ENCODE measurements around the gene TLE1.

TLE1 gene

DNA sequence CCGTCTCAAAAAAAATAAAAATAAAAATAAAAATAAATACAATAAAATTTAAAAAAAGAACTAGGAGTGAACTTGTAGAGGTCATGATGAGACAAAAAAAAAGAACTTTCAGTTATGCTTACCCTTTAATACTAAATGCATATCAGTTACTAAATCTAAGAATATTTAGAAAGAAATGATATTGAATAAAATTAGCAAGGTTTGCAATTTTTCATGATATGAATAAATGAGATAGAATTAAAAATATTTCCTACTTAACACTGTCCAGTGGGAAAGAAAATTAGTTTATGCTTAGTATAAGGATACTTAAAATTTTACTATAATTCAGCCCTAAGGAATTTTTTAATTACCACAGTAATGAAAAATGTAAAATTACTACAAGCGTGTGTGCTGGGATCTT, 132.4 kb downstream of the TLE1 start:
- H3K27ac ChIP-seq (ENCODE audit: insufficient read depth, low read depth, low read length, poor library complexity, severe bottlenecking), result no peak overlapping the region
- H3K27me3 ChIP-seq (ENCODE audit: control insufficient read depth, insufficient read depth, low read length, poor library complexity, severe bottlenecking), result no peaks in the 10 kb centered on the region
- H3K4me3 ChIP-seq (ENCODE audit: insufficient read depth, low read depth, low read length), result no peak overlapping the region
- H3K9me3 ChIP-seq (ENCODE audit: control insufficient read depth, low read length), result no peaks in the 10 kb centered on the region
- peaks cover 7% of the 10 kb centered on the region for H3K4me1 ChIP-seq (ENCODE audit: control insufficient read depth, insufficient read depth, low read length)
- WGBS, 2 experiments, result 100% methylated on average over 1 of the region's 2 CpGs
- H3K36me3 ChIP-seq (ENCODE audit: control insufficient read depth, insufficient read depth, low read length), result no peaks in the 10 kb centered on the region

DNA sequence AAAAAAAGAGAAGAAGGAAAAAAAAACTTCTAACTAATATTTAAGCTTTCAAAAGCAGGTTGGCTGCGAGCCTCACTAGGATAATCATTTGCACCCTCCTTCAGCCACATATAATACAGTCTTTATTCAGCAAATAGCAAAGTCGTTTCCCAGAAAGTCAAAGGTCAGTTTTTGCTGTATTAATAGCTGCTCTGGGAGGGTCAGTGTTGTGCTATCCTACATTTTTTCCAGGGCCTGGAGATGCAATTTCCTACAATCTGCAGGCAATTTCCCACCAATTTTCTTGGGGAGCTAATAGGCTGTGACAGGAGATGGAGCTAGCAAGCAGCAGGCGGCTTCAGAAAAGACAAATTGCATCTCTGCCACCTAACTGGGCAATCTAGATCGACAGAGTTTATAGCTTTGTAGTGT, 136.8 kb downstream of the TLE1 start:
- Histone ChIP-seq H3K27me3 (ENCODE audit: control insufficient read depth, insufficient read depth, low read length, poor library complexity, severe bottlenecking) (no peaks in the 10 kb centered on the region), H3K9me3 (ENCODE audit: control insufficient read depth, low read length) (no peaks in the 10 kb centered on the region), H3K36me3 (ENCODE audit: control insufficient read depth, insufficient read depth, low read length) (no peaks in the 10 kb centered on the region), H3K27ac (ENCODE audit: insufficient read depth, low read depth, low read length, poor library complexity, severe bottlenecking) (no peak overlapping the region), H3K4me3 (ENCODE audit: insufficient read depth, low read depth, low read length) (no peak overlapping the region), H3K4me1 (ENCODE audit: control insufficient read depth, insufficient read depth, low read length) (peaks cover 3% of the 10 kb centered on the region)
- 81 to 82% methylated on average over 4 of the region's 4 CpGs for WGBS, 2 experiments

DNA sequence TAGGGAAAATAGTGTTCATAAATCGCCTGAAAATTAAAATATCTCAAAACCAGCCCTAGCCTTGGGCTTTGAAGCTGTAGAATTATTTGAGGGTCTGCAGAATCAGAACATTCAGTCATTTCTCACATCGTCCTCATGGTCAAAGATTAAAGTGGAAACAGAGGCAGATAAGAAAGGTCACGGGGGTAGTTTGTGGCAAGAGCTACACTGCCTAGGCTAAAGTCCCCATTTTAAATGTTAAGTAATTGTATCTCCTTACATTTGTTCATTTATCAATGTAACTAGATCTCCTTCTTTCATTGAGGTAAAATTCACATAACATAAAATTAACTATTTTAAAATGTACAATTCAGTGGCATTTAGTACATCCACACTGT, 139.2 kb downstream of the TLE1 start:
- peaks cover 3% of the 10 kb centered on the region for H3K4me1 ChIP-seq (ENCODE audit: control insufficient read depth, insufficient read depth, low read length)
- H3K4me3 ChIP-seq (ENCODE audit: insufficient read depth, low read depth, low read length), result no peak overlapping the region
- no peaks in the 10 kb centered on the region for H3K9me3 ChIP-seq (ENCODE audit: control insufficient read depth, low read length)
- no peak overlapping the region for H3K27ac ChIP-seq (ENCODE audit: insufficient read depth, low read depth, low read length, poor library complexity, severe bottlenecking)
- H3K36me3 ChIP-seq (ENCODE audit: control insufficient read depth, insufficient read depth, low read length), result no peaks in the 10 kb centered on the region
- H3K27me3 ChIP-seq (ENCODE audit: control insufficient read depth, insufficient read depth, low read length, poor library complexity, severe bottlenecking), result no peaks in the 10 kb centered on the region
- WGBS, 2 experiments, result 67 to 82% methylated on average over 2 to 3 of the region's 3 CpGs

DNA sequence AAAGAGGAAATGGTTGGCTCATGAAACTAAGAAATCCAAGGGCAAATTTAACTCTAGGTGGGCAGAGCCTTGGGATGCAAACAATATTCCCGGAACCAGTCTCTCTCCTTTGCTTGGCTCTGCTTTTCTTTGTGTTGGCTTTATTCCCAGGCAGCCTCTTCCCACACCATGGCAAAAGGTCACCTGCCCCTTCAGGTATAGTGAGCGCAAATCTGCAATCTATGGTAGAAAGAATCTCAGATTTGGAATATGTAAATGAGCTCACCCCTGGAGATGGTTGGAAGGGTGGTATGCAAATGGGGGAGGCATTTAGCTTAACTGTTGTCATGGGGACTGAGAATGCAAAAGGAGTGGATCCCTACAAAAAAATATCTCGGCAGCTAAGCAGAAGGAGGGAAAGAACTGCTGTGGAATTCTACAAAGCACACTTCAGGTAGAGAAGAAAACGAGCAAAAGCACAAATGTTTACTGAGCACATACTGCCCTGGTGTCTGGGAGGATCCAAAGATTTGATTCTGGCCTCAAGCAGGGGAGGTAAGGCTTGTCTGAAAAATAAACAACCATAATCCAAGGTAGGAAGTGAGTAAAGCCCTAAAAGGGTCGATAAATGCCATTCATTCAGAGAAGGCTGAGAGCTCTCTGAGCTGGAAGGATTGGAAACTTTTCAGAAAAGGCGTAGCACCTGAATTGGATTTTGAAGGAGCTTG, 139.7 kb downstream of the TLE1 start:
- H3K27ac ChIP-seq (ENCODE audit: insufficient read depth, low read depth, low read length, poor library complexity, severe bottlenecking), result no peak overlapping the region
- H3K27me3 ChIP-seq (ENCODE audit: control insufficient read depth, insufficient read depth, low read length, poor library complexity, severe bottlenecking), result no peaks in the 10 kb centered on the region
- H3K4me1 ChIP-seq (ENCODE audit: control insufficient read depth, insufficient read depth, low read length), result peaks cover 3% of the 10 kb centered on the region
- H3K9me3 ChIP-seq (ENCODE audit: control insufficient read depth, low read length), result no peaks in the 10 kb centered on the region
- WGBS, 2 experiments, result 52 to 59% methylated on average over 6 of the region's 6 CpGs
- no peak overlapping the region for H3K4me3 ChIP-seq (ENCODE audit: insufficient read depth, low read depth, low read length)
- H3K36me3 ChIP-seq (ENCODE audit: control insufficient read depth, insufficient read depth, low read length), result no peaks in the 10 kb centered on the region

DNA sequence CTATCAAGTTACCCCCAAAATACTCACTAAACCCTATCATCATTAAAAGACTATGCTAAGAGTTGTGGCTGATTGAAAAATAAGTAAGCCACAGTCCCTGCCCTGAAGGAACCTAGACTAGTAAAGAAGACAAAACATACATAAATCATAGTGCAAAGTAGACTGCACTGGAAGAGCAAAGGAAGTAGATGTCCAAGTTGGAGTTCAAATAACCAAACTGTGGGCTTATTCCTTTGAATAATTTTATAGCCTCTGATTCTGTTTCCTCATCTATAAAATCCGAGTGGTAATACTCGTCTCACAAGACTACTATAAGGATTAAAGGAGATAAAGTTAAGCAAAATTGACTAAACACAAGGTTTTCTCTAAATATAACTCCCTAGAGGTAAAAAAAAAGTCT, 140.4 kb downstream of the TLE1 start:
- Histone ChIP-seq H3K4me3 (ENCODE audit: insufficient read depth, low read depth, low read length) (no peak overlapping the region), H3K9me3 (ENCODE audit: control insufficient read depth, low read length) (no peaks in the 10 kb centered on the region), H3K4me1 (ENCODE audit: control insufficient read depth, insufficient read depth, low read length) (peaks cover 3% of the 10 kb centered on the region), H3K27me3 (ENCODE audit: control insufficient read depth, insufficient read depth, low read length, poor library complexity, severe bottlenecking) (no peaks in the 10 kb centered on the region), H3K36me3 (ENCODE audit: control insufficient read depth, insufficient read depth, low read length) (no peaks in the 10 kb centered on the region), H3K27ac (ENCODE audit: insufficient read depth, low read depth, low read length, poor library complexity, severe bottlenecking) (no peak overlapping the region)
- 100% methylated on average over 2 of the region's 2 CpGs; no CpG with 5 or more reads in 1 of the 2 experiments for WGBS, 2 experiments

DNA sequence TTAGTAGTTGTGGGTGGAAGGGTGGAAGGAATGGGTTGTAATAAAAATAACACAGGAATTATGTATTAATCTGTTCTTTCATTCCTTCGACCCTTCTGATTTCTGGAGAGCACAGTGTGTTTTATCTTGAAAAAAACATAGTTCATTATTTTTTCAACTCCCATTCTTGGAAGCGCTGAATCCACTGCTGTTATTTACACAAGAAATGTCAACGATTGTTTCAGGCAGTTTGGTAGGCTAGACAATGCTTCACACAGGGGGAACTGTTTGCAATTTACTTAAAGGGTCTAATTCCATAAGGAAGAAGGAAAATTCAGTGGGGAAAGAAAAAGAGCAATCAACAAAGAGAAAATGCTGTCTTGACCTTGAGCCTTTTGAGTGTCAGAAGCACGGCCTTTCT, 142.9 kb downstream of the TLE1 start:
- H3K27ac ChIP-seq (ENCODE audit: insufficient read depth, low read depth, low read length, poor library complexity, severe bottlenecking), result no peak overlapping the region
- no peak overlapping the region for H3K4me3 ChIP-seq (ENCODE audit: insufficient read depth, low read depth, low read length)
- no peaks in the 10 kb centered on the region for H3K27me3 ChIP-seq (ENCODE audit: control insufficient read depth, insufficient read depth, low read length, poor library complexity, severe bottlenecking)
- no peaks in the 10 kb centered on the region for H3K9me3 ChIP-seq (ENCODE audit: control insufficient read depth, low read length)
- WGBS, 2 experiments, result 51 to 59% methylated on average over 4 of the region's 4 CpGs
- no peaks in the 10 kb centered on the region for H3K36me3 ChIP-seq (ENCODE audit: control insufficient read depth, insufficient read depth, low read length)
- H3K4me1 ChIP-seq (ENCODE audit: control insufficient read depth, insufficient read depth, low read length), result peaks cover 3% of the 10 kb centered on the region

DNA sequence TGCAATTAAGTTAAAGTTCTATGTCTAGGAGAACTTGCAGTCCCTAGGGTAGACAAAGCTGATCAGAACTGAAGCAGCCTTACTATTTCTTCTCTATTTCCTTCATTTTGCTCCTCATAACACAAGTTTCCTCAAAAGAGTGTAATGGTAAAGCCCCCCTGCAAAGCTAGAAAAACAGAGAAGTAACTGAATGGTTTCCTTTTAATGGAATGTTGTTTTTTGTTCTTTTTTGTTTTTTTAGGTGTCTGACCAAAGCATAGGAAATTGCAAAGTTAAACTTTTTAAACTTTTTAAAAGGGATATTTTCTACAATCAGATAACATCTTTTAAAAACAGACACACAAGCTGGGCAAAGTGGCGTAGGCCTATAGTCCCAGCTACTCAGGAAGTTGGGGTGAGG, 145.7 kb downstream of the TLE1 start:
- no peaks in the 10 kb centered on the region for H3K4me1 ChIP-seq (ENCODE audit: control insufficient read depth, insufficient read depth, low read length)
- H3K27me3 ChIP-seq (ENCODE audit: control insufficient read depth, insufficient read depth, low read length, poor library complexity, severe bottlenecking), result no peaks in the 10 kb centered on the region
- H3K27ac ChIP-seq (ENCODE audit: insufficient read depth, low read depth, low read length, poor library complexity, severe bottlenecking), result no peak overlapping the region
- no peak overlapping the region for H3K4me3 ChIP-seq (ENCODE audit: insufficient read depth, low read depth, low read length)
- 92 to 100% methylated on average over 1 of the region's 1 CpG for WGBS, 2 experiments
- no peaks in the 10 kb centered on the region for H3K36me3 ChIP-seq (ENCODE audit: control insufficient read depth, insufficient read depth, low read length)
- H3K9me3 ChIP-seq (ENCODE audit: control insufficient read depth, low read length), result no peaks in the 10 kb centered on the region

DNA sequence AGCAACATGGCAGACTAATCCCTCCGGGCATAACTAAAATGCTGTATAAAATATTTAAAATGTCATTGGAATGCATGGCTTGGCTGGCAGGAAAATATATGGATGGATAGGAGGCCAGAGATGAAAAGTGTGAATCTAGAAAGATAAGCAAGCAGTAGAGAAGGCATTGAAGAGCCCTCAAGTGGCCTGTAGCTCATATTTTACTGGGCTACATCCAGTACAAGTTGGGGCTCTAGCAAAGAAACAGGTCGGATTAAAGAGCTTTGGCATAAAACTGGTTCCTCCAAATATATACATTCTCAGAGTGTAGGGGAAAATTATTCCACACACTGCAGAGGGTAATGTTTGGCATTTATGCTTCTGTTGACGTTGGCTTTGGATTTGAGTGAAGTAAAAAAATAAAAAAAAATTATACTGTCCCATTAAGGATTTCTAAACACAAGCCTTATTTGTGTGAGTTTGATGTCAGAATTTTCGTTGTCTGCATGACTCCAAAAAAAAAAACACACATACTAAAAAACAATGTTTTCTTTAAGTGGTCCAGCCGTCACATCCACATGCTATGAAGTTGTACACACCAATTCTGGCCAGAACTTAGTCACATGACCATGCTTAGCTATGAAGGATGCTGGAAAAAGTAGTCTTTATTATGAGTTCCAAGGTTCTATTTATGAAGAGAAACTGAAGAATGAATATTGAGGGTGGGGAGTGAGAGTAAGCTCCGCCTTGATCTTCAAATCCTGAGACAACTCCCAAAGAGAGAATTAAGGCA, 147.0 kb downstream of the TLE1 start:
- H3K27me3 ChIP-seq (ENCODE audit: control insufficient read depth, insufficient read depth, low read length, poor library complexity, severe bottlenecking), result peaks cover 5% of the 10 kb centered on the region
- no peak overlapping the region for H3K4me3 ChIP-seq (ENCODE audit: insufficient read depth, low read depth, low read length)
- no peaks in the 10 kb centered on the region for H3K9me3 ChIP-seq (ENCODE audit: control insufficient read depth, low read length)
- no peak overlapping the region for H3K27ac ChIP-seq (ENCODE audit: insufficient read depth, low read depth, low read length, poor library complexity, severe bottlenecking)
- H3K36me3 ChIP-seq (ENCODE audit: control insufficient read depth, insufficient read depth, low read length), result no peaks in the 10 kb centered on the region
- no peaks in the 10 kb centered on the region for H3K4me1 ChIP-seq (ENCODE audit: control insufficient read depth, insufficient read depth, low read length)
- WGBS, 2 experiments, result 94 to 97% methylated on average over 4 to 5 of the region's 6 CpGs

DNA sequence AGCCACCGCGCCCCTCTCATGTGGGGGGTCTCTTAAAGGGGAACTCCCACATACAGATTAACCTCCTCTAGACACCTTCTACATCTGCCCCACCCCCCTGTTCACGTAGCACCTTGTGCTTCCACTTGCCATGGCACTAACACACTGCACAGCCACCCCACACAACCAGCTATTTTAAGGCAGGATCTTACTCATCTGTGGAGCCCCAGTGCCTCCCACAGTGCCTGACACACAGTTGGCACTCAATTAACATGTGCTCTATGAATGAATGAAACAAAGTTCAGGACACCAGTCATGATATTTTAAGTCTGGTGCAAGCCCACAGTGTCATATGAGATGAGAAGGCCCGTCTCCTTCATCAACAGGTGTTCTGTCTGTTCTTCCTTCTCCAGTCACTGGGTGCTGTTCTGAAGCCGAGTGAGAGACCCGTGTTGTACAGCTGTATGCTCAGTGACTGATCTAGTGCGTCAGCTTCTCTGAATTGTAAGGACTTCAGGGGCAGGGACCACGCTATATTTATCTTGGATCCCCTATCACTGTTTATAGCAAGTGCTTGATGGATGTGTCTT, 149.1 kb downstream of the TLE1 start:
- 93 to 94% methylated on average over 8 of the region's 8 CpGs for WGBS, 2 experiments
- peaks cover 16% of the 10 kb centered on the region for H3K4me1 ChIP-seq (ENCODE audit: control insufficient read depth, insufficient read depth, low read length)

DNA sequence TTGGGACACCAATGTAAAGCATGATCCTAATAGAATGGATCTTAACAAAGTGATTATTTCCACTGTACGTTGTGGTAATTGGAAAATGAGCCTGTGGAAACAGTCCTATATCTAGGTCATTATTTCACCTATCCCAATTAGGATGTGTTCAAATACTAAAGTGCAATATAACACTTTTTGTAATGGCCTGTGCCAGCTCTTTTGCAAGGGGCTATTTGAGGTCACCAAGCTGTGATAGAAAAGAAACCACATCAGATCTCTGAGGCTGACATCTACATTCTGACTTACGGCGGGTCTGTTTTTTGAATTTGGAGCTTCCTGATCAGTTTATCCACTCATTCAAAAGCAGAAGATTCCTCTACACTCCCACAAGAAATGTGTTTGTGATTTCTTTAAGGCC, 150.0 kb downstream of the TLE1 start:
- Histone ChIP-seq H3K27me3 (ENCODE audit: control insufficient read depth, insufficient read depth, low read length, poor library complexity, severe bottlenecking) (peaks cover 5% of the 10 kb centered on the region), H3K4me3 (ENCODE audit: insufficient read depth, low read depth, low read length) (no peak overlapping the region)
- WGBS, 2 experiments, result 94 to 100% methylated on average over 2 to 3 of the region's 3 CpGs

More for the DNA sequence above, 149.1 kb downstream of the TLE1 start:
- Histone ChIP-seq H3K27me3 (ENCODE audit: control insufficient read depth, insufficient read depth, low read length, poor library complexity, severe bottlenecking) (peaks cover 5% of the 10 kb centered on the region), H3K4me3 (ENCODE audit: insufficient read depth, low read depth, low read length) (no peak overlapping the region), H3K27ac (ENCODE audit: insufficient read depth, low read depth, low read length, poor library complexity, severe bottlenecking) (no peak overlapping the region), H3K9me3 (ENCODE audit: control insufficient read depth, low read length) (no peaks in the 10 kb centered on the region), H3K36me3 (ENCODE audit: control insufficient read depth, insufficient read depth, low read length) (no peaks in the 10 kb centered on the region)

More for the DNA sequence above, 150.0 kb downstream of the TLE1 start:
- no peaks in the 10 kb centered on the region for H3K36me3 ChIP-seq (ENCODE audit: control insufficient read depth, insufficient read depth, low read length)
- no peaks in the 10 kb centered on the region for H3K9me3 ChIP-seq (ENCODE audit: control insufficient read depth, low read length)
- H3K27ac ChIP-seq (ENCODE audit: insufficient read depth, low read depth, low read length, poor library complexity, severe bottlenecking), result no peak overlapping the region
- peaks cover 16% of the 10 kb centered on the region for H3K4me1 ChIP-seq (ENCODE audit: control insufficient read depth, insufficient read depth, low read length)
